Activated CD8-positive, alpha-beta memory T cell treated with anti-CD3 and anti-CD28 coated beads for 1 hour (primary cell): Measurements from ENCODE around the gene PPP1R13L.

Experiments
- DNase-seq, 2 donors: peaks; one replicate each; pipeline ENCODE4 v3.0.0-alpha.2; 2020; ENCODE audit warnings: low read depth in 1 of 2; ENCODE audit errors: extremely low read depth in 1 of 2

The PPP1R13L gene

DNA sequence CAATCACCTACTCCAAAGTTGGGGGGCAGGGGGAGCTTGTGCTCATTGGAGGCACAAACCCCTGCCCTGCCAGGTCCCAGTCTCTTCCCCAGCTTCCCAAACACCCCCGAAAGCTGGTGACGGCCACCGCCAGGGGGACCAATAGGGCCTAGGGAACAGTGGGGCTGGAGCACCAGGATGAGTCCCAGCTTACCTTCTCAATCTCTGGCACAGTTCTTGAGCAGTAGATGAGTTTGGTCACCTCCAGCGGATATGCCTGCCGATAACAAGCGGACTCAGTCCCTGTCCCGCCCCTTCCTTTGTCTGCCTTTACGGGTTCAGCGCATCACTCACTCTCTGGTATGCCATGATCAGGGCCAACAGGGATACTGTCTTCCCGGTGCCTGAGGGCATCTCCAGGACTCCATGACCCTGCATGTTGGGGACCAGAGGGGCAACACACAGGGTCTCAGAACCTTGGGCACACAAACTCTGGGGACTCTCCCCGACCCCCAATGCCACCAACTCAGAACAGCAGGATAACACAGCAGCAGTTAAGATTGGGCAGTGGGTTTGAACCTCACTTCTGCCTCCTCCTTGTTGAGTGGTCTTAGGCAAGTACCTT lies 36.0 kb downstream of the PPP1R13L start:
- no peak for DNase-seq

DNA sequence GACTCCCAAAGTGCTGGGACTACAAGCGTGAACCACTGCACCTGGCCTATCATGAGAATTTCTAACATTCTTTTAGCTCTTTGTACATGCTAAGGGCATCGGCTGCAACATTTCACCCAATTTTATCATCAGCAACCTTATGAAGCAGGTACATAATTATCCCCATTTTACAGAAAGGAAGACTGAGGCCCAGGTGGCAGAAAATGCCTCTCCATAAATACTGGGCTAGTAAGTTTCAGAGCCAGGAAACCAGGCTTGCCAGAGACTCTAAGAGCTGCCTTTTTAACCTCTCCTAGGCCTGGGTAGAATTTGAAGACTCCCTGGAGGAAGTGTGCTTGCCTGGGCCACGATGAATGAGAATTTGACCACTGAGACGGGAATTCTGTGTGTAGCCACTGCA lies 36.7 kb downstream of the PPP1R13L start:
- no peak for DNase-seq

DNA sequence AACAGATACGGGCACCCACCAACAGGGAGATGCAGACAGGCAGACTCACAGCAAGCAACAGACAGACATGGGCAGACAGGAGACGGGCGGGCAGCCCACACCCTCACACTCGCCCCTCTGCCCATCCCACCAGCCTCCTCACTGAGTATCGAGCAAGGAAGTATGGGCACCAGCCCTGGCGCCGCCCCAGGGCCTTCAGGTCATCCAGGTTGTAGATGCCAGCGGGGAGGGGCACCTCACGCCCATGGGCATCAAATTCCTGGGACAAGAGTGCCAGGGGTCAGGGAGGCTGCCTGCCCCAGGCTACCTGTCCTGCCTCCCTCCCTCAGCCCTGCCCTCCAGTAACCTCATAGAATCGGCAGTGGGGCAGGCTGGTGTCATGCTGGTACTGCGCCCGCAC lies 40.2 kb downstream of the PPP1R13L start:
- DNase-seq = no peak

DNA sequence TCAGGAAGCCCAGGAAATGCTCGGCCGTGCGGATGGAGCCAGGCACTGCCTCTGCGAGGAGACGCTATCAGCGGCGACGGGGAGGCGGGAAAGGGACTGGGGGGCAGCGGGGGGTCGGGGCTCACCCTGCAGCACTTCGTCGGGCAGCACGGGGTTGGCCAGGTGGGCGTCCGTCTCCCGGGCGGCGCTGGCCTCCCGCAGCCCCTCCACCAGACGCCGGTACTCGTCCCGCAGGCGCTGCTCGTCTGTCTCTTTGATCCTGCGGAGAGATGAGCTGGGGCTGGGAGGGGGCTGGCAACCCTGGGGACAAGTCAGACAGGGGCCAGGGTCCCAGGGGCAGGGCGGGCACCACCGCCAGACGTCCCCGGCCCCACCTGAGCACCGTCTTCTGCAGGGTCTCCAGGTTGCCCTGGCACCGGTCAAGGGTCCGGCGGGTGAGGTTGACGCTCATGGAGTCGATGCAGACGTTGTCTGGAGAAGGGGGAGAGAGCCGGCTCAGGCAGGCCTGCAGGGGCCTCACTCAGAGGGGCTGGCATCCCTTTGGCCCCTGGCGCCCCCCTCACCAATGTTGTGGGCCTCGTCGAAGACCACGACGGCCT lies 40.9 kb downstream of the PPP1R13L start:
- no peak for DNase-seq

DNA sequence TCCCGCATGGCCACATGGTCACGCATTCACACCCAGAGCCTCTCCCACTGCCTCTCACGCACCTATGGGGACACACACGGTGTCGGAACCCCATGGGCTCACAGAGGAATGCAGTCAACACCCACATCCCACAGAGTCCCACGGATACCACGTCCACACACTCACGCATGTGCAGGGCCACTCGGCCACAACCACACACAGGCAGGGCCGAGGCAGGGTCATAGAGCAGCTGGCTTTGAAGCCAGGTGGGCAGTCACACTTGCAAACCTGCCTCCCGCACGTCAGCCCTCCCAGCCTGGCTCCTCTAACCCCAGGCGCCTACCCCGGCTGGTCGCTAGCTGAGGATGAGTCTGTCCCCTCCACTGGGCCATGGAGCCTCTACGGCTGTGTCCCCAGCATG lies 42.6 kb downstream of the PPP1R13L start:
- DNase-seq = no peak

DNA sequence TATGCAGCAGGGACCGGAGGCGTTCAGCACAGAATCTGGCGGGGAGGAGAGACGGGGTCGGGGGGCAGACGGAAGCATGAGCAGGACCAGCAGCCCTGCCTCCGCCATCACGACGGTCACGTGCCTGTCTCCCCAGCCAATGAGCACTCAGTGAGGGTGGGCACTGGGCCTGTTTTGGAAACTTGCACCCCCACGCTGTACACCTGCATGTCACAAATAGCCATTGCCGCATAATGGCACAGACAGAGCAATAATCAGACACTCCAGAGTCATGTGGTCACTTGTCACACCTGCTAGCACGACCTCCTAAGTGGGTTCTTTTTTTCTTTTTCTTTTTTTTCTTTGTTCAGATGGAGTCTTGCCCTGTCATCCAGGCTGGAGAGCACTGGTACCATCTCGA lies 43.3 kb downstream of the PPP1R13L start:
- no peak for DNase-seq

DNA sequence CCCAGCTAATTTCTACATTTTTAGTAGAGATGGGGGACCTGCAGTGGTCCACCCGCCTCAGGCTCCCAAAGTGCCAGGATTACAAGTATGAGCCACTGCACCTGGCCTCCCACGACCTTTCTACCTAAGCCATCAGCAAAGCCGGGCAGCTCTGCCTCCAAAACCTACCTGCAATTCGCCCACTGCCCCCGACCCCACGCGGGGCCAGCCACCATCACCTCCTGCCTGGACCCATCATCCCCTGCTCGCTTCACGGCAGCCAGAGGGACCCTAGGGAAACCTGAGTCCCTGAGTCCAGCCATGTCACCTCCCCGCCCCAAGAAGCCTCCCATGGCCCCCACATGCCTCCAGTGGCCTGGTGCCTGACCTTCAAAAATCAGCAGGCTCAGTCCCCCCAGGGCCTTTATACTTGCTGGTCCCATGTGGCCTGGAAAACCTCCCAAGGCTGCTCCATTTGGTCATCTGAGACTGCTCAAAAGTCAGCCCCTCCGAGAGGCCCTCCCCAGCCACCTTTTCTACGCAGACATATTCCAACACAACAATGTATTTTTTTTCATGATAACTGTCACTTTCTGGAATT lies 46.6 kb downstream of the PPP1R13L start:
- no peak for DNase-seq

DNA sequence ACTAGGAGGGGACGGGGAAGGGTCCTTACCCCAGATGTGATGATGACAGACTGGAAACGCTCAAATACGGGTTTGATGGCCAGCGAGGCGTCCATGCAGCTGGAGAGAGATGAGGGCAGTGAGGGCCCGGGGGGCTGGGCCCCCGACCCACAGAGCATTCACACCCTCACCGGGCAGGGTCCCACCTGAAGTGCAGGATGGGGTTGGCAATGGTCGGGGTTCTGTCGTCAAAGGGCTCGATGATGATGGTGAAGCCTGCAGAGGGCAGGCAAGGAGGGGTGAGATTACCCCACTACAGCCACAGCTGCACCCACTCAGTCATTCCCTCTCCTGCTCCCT lies 47.5 kb downstream of the PPP1R13L start:
- DNase-seq = no peak

DNA sequence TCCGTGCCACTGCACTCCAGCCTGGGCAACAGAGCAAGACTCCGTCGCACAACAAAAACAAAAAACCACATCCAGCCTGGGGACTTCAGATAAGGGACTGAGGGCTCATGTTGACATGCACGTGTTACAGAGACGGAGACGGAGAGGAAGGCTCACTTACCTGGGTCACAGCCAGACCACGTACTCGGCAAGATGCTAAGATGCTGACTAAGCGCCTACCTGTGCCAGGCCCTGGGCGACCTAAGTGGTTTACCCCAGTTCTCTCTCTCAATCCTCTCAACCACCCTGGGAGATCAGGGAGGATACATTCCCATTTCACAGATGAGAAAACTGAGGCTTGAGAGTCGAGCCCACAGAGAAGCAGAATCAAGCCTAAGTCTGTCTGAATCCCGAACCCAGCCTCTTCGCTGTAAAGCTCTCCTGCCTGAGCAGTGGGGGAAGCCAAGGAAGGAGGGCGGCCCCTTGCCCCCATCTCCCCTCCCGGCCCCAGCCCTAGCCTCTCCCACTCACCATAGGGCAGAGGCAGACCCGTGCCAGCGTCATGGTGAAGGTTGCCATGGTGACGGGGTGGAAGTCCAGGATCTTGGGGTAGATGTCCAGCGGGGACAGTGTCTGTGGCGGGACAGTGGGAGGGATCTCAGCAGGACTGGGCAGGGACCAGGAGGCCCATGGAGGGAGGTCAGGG lies 48.0 kb downstream of the PPP1R13L start:
- no peak for DNase-seq

DNA sequence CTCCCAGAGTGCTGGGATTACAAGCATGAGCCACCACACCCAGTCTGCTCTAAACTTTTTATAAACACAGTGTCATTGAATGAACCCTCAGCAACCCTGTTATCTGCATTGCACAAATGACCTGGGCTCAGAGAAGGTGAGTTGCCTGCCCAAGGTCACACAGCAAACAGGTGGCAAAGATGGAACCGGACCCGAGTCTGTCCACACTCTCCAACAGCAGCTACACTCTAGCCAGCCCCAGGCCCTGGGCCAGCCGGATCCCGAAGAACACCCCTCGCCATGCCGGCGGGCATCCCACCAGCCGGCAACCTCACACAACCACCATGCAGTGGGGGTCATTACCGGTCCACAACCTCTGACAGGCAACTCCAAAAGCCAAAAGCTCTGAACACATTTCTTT lies 49.0 kb downstream of the PPP1R13L start:
- DNase-seq = no peak

DNA sequence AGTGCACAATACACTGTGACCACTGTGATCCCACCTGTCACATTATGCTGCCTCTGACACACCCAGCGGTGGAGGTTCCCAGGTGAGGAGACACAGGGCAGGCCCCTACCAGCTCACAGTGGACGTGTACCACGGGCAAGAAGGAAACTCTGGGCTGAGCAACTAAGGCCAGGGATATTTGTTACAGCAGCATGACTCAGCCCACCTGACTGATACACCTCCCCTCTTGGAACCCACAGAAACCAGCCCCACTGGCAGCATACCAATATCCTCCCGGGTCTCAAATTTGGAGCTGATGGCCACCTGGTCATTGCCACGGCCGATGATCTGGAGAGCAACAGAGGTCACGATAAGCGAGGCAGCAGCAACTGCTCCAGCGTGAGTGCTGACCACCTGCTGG lies 49.5 kb downstream of the PPP1R13L start:
- DNase-seq = no peak

DNA sequence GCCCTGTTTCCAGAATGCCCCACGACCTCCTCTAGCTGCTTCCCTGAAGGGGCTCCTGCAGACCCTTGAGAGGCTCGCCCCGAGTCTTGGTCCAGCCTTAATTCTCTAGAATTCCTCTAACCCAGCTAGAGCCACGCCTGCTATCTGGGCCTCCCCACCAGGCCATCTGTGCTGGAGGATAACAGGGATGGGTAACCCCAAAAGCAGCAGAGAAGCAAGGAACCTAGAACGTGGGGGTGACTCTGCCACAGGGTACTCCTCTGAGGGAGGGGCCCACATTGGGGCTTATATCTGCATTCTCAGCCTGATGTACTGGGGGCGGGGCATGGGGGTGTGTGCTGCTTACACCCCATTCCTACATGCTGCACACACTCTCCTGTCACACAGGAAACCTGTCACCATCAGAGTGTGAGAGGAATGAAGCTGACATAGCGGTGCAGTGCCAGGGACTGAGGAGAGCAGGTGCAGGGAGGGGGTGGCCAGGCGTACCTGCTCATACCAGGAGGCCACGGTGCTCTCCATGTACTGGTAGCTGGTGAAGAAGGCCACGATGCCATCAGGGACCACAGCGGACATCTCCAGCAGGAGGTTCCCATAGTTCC lies 50.5 kb downstream of the PPP1R13L start:
- no peak for DNase-seq

DNA sequence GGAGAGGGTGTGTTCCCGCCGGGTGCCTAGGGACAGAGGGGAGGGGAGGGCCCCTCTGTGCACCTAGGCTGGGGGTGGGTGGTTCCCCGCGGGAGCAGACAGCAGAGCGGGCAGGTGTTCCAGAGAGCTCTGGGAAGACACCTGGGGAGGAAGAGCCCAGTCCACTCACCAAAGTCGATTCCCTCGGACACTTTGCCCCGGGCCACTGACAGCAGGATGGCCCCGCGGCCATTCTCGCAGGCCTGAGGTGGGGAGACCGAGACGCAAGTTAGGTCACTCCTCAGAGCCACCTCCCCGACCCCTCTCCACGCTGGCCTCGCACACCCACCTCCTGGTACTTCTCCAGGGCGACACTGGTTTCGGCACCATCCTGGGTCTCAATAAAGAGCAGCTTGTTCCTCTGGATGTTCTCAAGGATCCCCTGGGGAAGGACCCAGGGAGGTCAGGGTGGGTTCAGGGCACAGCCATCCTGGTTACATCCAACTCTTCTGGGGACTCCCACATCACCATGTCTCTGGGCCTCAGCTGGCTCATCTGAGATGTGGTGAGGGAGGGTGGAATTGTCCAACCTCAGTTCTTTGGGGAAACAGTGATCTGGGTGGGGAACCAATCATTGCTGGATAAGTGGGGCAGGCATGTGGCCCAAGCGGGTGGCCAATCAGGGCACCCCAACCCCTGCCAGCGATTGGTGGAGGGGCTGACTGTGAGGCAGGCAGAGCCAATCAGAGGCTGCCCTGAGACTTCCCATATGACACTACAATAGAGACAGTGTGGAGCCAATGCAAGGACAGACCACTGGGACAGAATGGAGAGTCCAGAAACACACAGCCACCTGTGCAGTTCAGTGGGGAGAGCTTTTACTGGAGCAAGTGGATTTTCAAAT lies 51.7 kb downstream of the PPP1R13L start:
- DNase-seq = no peak

DNA sequence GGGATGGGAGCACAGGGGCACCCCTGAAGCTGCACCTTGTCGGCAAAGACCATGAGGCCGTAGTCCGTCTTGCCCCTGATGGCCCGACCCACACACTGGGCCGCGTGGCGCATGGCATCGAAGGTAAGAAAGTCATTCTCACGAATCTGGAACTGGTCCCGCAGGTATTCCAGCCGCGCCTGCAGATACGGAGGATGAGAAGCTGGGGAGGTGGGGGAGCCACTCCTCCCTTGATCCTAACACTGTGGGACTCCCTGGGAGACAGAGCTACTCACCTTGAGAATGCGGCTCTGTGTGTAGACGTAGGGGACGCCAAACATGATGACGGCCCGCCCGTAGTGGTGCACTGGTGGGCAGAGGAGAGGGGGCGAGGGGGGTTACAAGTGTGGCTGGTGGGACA lies 52.4 kb downstream of the PPP1R13L start:
- no peak for DNase-seq

DNA sequence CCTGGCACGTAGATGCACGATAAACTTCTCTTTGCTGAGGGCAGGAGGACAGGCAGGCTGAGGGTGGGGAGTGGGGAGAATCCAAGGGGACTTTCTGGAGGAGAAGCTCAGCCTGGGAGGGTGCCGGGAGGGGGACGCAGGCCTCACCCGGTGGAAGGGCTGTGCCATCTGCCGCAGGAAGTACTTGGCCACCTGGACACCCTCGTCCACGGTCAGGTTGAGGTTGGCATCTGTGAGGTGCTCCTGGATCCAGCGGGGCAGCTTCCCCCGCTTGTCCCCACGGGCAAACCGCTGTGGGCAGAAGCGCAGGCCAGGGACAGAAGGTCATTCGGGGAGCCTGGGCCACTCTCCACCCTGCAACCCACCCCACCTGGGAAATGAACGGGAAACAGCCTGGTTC lies 52.8 kb downstream of the PPP1R13L start:
- no peak for DNase-seq

DNA sequence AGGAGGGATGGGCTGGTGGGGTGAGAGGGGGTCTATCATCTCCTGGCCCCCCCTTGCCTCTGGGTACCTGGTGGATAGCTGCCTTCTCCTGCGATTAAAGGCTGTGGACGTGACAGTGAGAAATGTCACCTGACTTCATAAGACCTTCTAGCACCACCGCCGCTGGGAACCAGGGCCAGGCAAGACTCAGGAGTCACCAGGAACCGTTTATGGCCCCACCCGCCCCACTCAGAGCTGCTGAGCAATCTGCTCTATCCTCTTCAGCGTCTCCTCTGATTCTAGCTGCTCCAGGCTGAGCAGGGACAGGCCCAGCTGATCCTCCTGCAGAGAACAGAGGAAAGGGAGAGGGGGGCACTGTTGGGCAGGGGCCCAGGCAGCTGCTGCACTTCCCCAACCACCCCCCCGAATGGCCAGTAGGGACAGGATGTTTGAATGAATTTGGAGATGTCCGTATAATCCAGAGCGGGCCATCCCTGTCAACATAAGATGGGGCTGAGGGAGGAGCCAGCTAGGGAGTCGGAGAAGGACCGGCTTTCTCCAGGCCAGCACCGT lies 53.4 kb downstream of the PPP1R13L start:
- DNase-seq = no peak

DNA sequence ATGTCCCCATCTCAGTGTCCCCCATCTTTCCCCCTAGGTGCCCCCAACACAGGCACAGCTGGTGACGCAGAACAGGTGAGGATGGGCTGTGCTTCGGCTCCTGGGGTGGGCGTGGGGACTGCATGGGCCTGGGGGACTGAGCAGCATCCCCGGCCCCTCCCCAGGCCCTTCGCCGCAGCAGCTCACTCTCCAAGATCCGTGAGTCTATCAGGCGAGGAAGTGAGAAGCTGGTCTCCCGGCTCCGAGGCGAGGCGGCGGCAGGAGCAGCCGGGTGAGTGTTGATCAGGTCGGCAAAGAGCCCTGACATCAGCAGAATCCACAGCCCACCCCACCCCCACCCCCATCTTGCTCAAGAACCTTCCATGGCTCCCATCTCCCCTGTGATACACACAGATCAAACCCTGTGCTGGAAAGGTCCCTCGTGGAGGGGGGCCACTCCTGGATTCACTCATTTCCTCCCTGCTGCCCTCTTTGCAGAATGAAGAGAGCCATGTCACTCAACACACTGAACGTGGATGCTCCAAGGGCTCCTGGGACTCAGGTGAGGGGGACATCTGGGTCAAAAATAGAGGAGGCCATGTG lies 54.3 kb downstream of the PPP1R13L start:
- no peak for DNase-seq

DNA sequence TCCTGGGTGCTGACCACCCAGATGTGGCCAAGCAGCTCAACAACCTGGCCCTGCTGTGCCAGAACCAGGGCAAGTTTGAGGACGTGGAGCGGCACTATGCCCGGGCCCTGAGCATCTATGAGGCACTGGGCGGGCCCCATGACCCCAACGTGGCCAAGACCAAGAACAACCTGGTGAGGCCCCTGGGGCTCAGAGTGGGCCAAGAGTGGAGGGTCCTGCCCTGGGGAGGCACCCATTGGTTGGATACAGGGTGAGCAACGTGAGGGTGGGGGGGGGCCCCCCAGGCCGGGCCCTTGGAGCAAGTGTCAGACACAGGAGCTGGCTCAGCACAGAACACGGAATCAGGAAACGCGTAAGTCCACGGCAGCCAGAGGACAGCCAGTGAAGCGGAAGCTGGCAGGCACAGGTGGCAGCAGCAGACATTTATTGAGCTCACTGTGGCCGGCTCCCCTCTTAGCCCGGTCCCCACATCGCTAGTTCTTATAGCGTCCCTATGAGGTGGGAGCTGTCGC lies 55.4 kb downstream of the PPP1R13L start:
- DNase-seq = no peak

DNA sequence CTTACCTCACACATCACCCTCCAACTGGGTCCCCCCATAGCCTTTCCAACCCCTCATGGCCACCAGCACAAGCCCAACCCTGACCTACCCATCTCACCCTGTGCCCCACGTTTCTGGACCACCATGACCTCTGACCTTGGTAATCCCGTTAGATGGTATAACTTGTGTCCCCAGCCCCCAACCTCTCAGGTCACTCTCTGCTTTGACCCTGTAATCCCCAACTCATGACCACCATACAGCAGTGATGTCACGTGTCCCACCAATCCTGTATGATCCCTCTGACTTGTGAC lies 55.8 kb downstream of the PPP1R13L start:
- no peak for DNase-seq

DNA sequence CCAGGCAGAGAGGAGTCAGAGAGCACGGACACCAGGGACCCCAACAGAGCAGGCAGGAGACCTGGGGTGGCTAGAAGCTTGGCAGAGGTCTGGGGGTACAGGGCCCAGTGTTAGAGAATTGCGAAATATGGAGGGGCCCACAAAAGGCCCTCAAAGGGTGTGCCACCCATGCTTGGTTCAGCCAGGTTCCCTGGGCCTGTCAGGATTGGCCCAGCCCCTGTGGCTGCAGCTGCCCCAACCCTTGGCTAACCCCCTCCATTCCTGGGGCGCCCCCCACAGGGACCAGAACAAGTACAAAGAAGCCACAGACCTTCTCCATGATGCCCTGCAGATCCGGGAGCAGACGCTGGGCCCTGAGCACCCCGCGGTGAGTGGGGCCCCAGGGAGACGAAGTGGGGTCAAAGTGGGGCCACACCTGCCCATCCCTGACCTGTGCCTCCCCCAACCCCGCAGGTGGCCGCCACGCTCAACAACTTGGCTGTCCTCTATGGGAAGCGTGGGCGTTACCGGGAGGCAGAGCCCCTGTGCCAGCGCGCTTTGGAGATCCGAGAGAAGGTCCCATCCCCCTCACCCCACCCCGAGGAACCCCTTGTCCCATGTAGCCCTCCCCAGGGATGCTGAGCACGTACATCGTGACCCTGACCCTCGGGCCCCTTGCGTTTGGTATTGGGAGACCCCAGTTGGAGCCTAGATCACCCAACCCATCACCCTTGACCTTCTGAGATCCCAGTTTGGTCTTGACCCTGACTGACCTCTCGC lies 56.3 kb downstream of the PPP1R13L start:
- no peak for DNase-seq
